ENCODE results near the gene VAC14.
"Not testable (repeated sequence)": the region's sequence is repeated elsewhere in the genome, so short reads cannot be mapped to it uniquely, and the experiment has no call there.

VAC14 gene

GRCh38 chr16:70658921-70659320 lies 142.0 kb downstream of the VAC14 start:
- DNase-seq, result no peak

GRCh38 chr16:70657956-70658355 lies 143.0 kb downstream of the VAC14 start:
- DNase-seq, result no peak

- DNase-seq, result no peak
Observed at GRCh38 chr16:70656712-70657263, 144.2 kb downstream of the VAC14 start.

DNA sequence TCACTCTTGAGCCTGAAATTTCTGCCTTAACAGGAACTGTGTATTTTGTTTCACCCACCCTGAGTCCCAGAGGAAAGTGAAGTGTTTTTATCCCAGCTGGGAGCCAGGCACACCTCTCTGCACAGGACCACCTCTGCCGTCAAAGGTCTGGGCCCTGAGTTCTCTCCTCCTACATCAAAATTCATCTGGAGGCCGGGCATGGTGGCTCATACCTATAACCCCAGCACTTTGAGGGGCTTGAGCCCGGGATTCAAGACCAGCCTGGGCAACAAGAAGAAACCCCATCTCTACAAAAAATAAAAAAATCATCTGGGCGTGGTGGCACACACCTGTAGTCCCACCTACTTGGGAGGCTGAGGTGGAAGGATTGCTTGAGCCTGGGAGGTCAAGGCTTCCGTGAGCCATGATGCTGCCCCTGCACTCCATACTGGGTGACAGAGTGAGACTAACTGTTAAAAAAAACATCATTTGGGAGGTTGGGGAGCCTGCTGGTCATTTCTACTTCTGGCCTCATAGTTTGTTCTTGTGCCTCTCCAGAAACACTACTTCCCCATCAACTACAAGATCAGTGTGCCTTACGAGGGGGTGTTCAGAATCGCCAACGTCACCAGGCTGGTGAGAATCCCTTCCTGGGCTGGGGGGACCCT lies 144.8 kb downstream of the VAC14 start:
- no peak for DNase-seq

GRCh38 chr16:70653809-70654771 lies 146.9 kb downstream of the VAC14 start:
- DNase-seq, result peak; percentile 98

GRCh38 chr16:70653406-70653805 lies 147.6 kb downstream of the VAC14 start:
- no peak for DNase-seq

DNA sequence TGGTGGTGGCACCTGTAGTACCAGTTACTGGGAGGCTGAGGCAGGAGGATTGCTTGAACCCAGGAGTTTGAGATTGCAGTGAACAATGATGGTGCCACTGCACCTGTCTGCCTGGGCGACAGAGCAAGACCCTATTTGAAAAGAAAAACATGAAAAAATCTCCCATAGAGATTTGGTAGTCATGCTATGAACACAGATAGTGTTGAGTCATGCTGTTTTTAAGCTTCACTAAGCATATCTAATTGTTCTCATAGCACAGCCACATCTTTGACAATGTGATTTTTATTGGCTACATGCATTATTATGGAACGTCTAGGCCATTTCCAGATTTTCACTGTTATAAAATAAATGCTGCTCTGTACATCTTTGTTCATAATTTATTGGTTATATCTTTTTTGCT lies 148.6 kb downstream of the VAC14 start:
- DNase-seq, result no peak

DNA sequence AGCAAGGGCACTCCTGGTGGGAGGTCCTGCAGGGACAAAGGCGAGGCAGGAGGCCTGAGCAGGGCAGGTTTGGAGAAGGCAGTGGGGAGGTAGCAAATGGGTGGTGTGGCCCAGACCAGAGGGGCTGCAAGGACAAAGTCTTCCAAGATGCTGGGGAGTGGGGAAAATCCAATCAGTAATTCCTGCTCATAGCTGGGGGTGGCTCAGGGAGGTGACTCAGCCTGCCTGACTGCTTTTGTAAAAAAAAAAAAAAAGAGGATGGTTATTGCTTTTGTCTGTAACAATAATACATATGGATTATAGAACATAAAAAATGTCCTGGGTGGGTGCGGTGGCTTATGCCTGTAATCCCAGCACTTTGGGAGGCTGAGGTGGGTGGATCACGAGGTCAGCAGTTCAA lies 149.4 kb downstream of the VAC14 start:
- no peak for DNase-seq

DNA sequence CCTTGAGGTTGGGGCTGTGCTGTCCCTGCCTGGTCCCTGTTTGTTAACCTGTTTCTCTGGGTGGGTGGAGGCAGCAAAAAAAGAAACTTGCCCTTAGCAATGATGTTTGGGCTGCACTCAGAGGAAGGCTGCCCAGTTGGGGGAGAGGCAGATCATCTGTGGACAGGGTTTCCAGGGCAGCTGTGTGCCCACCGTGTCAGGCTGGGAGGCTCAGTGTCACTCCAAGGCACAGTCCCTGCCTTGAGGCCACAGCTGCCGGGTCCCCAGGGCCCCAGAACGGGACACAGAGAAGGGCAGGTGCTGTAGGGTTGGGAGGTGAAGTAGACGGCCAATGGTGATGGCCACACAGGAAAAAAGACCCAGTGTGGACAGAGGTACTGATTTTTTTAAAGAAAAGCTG lies 150.7 kb downstream of the VAC14 start:
- no peak for DNase-seq

DNA sequence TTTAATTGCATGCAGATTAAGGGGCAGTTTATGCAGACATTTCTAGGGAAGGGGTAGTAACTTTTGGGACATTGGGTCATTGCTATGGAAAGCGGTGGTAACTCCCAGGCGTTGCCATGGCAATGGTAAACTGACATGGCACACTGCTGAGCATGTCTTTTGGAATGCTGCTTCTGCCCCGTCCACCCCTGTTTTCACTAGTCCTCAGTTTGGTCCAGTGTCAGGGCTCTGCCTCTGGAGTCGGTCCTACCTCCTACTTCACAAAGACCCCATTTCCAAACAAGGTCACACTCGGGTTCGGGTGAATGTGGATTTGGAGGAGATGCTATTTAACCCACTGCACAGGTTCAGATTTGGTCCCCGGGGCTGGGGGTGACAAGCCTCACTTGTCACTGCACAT lies 151.7 kb downstream of the VAC14 start:
- no peak for DNase-seq

- DNase-seq, result no peak
Observed at GRCh38 chr16:70648606-70649005, 152.4 kb downstream of the VAC14 start.

DNA sequence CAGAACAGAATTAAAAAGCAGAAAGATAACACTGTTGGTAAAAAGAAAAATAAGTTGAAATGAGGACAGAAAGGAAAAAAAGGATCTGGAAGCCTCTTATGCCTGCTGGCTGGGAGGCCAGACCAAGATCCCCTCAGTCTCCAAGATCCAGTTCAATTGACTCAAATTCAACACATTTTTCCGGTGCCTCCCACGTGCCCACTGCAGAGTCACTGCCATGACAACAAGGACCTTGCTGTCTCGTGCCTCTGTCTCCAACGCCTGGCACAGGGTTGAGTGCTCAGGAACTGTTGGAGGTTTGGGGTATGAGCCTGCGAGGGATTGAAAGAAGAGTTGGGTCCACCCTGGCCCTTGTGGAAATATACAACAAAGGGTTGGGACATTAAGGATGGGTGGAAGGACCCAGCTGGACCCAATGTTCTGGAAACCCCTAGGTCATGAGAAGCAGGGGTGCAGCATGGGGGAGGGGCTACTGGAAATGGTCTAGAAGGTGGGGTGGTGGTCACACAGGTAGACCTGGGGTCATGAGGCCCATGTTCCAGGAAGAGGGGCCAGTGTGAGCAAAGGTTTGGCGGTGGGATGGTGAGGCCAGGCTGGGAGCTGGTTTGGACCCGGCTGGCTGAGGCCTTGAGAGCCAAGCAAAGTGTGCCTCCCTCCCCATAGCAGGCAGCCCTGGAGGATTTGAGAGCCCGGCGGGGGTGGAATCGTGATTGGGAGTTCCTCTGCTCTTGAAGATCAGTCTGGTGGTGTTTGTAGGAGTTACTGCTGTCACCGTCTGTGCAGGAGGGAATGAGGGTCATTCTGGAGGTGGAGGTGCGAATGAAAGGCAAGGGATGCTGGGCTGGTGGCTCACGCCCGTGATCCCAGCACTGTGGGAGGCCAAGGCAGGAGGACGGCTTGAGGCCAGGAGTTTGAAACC lies 153.3 kb downstream of the VAC14 start:
- no peak for DNase-seq

DNA sequence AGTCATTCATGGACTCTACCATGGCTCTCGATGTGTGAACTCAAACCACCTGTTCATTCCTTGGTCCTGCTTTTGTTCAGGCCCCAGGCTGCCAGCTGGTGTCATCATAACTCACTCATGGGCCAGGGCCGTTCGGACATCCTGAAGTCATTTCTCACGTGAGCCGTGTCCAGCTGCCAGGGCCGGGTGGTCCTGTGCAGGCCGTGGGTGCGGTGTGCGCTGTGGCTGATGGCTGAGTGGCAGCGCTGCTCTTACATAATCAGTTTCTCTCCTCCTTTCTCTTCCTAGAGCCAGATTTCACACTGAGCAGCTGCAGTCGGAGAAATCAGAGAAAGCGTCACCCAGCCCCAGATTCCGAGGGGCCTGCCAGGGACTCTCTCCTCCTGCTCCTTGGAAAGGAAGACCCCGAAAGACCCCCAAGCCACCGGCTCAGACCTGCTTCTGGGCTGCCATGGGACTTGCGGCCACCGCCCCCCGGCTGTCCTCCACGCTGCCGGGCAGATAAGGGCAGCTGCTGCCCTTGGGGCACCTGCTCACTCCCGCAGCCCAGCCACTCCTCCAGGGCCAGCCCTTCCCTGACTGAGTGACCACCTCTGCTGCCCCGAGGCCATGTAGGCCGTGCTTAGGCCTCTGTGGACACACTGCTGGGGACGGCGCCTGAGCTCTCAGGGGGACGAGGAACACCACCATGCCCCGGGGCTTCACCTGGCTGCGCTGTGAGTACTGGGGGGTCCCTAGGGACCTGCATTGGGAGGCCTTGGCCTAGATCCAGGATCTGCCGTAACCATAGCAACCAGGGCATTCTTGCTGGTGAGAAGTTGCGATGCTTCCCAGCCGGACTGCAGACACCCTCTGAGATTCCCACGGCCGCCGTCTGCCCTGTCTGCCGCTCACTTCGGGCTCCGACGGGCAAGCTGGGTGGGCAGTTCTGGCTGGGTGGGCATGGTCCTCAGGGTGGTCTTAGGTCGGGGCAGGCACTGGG lies 154.4 kb downstream of the VAC14 start, which contains the start of gene IL34:
Gene IL34 (plus strand): TSS at position 300 of the 982 bp plus-strand sequence. CDS start 389 bp downstream, at position 689.
- peak; percentile 85 for DNase-seq

- DNase-seq, result no peak
Observed at GRCh38 chr16:70644763-70645597, 156.0 kb downstream of the VAC14 start.

DNA sequence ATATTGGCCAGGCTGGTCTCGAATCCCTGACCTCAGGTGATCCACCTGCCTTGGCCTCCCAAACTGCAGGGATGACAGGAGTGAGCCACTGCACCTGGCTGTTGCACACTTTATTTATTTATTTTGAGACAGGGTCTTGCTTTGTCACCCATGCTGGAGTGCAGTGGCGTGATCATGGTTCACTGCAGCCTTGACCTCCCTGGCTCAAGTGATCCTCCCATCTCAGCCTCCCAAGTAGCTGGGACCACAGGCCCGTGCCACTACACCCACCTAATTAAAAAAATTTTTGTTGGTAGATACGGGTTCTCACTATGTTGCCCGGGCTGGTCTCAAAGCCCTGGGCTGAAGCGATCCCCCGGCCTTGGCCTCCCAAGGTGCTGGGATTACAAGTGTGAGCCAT lies 157.7 kb downstream of the VAC14 start:
- not testable (repeated sequence) for DNase-seq

DNA sequence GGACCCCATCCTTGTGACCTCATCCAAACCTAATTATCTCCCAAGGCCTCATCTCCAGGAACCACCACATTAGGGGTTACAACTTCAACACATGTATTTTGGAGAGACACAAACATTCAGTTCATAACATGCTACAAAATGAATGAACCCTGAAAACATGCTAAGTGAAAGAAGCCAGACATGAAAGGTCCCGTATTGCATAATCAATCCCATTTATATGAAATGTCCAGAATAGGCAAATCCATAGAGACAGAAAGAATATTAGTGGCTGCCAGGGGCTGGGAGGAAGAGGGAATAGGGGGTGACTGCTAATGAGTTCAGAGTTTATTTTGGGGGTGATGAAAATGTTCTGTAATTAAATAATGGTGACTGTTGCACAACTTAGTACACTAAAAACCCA lies 158.3 kb downstream of the VAC14 start:
- no peak for DNase-seq

DNA sequence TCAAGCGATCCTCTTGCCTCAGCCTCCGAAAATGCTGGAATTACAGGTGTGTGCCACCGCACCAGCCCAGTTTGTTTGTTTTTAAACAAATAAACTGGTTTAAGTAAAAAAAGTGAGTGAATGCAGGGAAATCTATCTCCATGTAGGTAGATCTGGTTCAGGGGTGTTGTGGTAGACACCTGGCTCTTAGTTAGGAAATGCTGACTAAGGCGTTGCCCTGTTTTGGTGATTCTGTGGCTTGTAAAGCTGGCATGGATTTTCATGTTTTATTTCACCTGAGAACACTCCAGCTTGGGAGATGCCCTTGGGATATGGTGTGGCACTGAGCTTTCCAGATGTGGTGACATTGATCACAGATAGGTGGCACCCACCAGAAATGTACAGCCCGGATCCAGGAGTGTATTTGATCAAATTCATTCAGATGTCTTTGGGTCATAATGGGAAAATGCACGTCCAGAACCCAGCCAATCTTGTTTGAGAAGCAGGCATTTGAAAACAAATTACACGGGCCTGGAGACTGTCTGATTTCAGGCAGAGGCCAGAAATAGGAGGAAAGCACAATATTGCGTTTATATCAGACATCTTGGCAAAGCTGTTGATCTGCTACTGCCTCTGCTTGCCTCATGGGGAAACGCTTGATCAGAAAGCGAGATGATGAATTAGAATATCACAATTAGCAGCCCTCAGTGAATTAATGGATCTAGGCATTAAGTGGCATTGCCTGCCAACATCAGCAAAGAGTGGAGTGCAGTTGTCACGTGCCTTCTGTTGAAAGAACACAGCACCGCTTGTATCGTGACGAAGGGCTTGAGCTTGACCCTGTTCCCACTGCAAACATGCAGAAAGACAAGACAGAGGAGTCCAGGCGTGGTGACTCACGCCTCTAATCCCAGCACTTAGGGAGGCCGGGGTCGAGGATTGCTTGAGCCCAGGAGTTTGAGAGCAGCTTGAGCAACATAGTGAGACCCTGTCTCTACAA lies 161.9 kb downstream of the VAC14 start:
- DNase-seq, result no peak

Measured in eye (tissue), 1 donor.